Left colon (tissue), 2 donors: ENCODE data around the gene C2CD4C. TPM values are rescaled to one million over a fixed set of nuclear protein-coding genes. Genes with fewer than 3 reads are reported as not detected.

Source experiments
- ATAC-seq: fragments of 200-7000 bp; cut with Tn5 transposase; one replicate; pipeline ENCODE4 v1.9.1; 2020; ENCODE audit warnings: mild to moderate bottlenecking, moderate library complexity
- DNase-seq, 2 donors: peaks; one replicate each; pipeline ENCODE4 v3.0.0-alpha.2; 2020
- intact Hi-C, 2 donors: fragments of 100-400 bp; cut with DNase I in 1 of 2; cut with micrococcal nuclease in 1 of 2; formaldehyde crosslinking; loops; one replicate each; pipeline versions ENCODE4 v1.11.2 to v1.14.0; 2022; cut with DNase I, micrococcal nuclease
- total RNA-seq, 2 donors: library from RNA; stranded (reverse); fragmentation: NEBNext Ultra II Directional; extraction: Animal tissue kit (Norgen Biotek cat#: 25700); gene quantifications; one replicate each; pipeline ENCODE4 v1.2.1, GENCODE V29; 2021
- donor health status: DM: no; HTN: no; CAD: no.
- donor health status: DM: yes; HTN: yes; CAD: no.

C2CD4C gene
- total RNA-seq, 2 donors from 2014 or later: 0.59 to 0.85 TPM

- intact Hi-C loops: no loop called here
- ATAC-seq (no peak), DNase-seq (no peak)
Measured at GRCh38 chr19:375395-376110, 33.4 kb downstream of the C2CD4C start.

- intact Hi-C loops: no loop called here
- ATAC-seq (no peak), DNase-seq (no peak)
Measured at GRCh38 chr19:374886-375235, 34.1 kb downstream of the C2CD4C start.

GRCh38 chr19:374183-374885 is 34.6 kb downstream of the C2CD4C start:
- intact Hi-C loops: no loop called here
- DNase-seq (no peak), ATAC-seq (no peak)

- DNase-seq (no peak), ATAC-seq (no peak)
- intact Hi-C loops: no loop called here
Measured at GRCh38 chr19:373391-374182, 35.4 kb downstream of the C2CD4C start.

GRCh38 chr19:372306-372890 is 36.5 kb downstream of the C2CD4C start:
- intact Hi-C loops: no loop called here
- DNase-seq: peak in 1 of 2 donors; percentile 17
- ATAC-seq: no peak

- ATAC-seq: no peak
- DNase-seq: no peak
- intact Hi-C loops: no loop called here
Measured at GRCh38 chr19:371501-372168, 37.3 kb downstream of the C2CD4C start.

- ATAC-seq (no peak), DNase-seq (no peak)
- intact Hi-C loops: no loop called here
Measured at GRCh38 chr19:370641-371330, 38.2 kb downstream of the C2CD4C start.

GRCh38 chr19:369876-370275 is 39.1 kb downstream of the C2CD4C start:
- intact Hi-C loops: no loop called here
- ATAC-seq (no peak), DNase-seq (no peak)

GRCh38 chr19:369256-369655 is 39.7 kb downstream of the C2CD4C start:
- DNase-seq: no peak
- ATAC-seq: no peak
- intact Hi-C loops: no loop called here

- ATAC-seq: no peak
- no peak for DNase-seq
- intact Hi-C loops: no loop called here
Measured at GRCh38 chr19:368630-369024, 40.3 kb downstream of the C2CD4C start.

GRCh38 chr19:367963-368629 is 40.9 kb downstream of the C2CD4C start:
- ATAC-seq: no peak
- no peak for DNase-seq
- intact Hi-C loops: no loop called here

GRCh38 chr19:367561-367960 is 41.4 kb downstream of the C2CD4C start:
- no peak for DNase-seq
- intact Hi-C loops: no loop called here

GRCh38 chr19:366951-367350 is 42.0 kb downstream of the C2CD4C start:
- intact Hi-C loops: no loop called here
- DNase-seq (no peak), ATAC-seq (no peak)

More at GRCh38 chr19:367561-367960, 41.4 kb downstream of the C2CD4C start:
- no peak for ATAC-seq

- no peak for ATAC-seq
- intact Hi-C loops: no loop called here
- DNase-seq: no peak
Measured at GRCh38 chr19:366205-366783, 42.7 kb downstream of the C2CD4C start.

- ATAC-seq (no peak), DNase-seq (no peak)
- intact Hi-C loops: no loop called here
Measured at GRCh38 chr19:364496-365287, 44.3 kb downstream of the C2CD4C start.

GRCh38 chr19:362683-363082 is 46.3 kb downstream of the C2CD4C start:
- intact Hi-C loops: no loop called here
- DNase-seq (no peak), ATAC-seq (no peak)

- ATAC-seq (no peak), DNase-seq (no peak)
- intact Hi-C loops: no loop called here
Measured at GRCh38 chr19:362154-362553, 46.8 kb downstream of the C2CD4C start.
